Suprapubic skin (tissue), 4 donors: ENCODE measurements around the gene SARS1. TPM values are rescaled to one million over a fixed set of nuclear protein-coding genes. Genes with fewer than 3 reads are reported as not detected.

Source experiments
- DNase-seq, 2 donors: peaks; one replicate each; pipeline ENCODE4 v3.0.0-alpha.2; 2019; ENCODE audit warnings: low spot score in 2 of 2
- H3K27ac ChIP-seq: fragments of 200-600 bp; sonication (generic); one replicate; pipeline ENCODE4 v1.5.1; 2019
- H3K27me3 ChIP-seq: fragments of 200-600 bp; sonication (generic); one replicate; pipeline ENCODE4 v1.5.1; 2019
- H3K36me3 ChIP-seq: fragments of 200-600 bp; sonication (generic); one replicate; pipeline ENCODE4 v1.5.1; 2019
- H3K4me1 ChIP-seq: fragments of 200-600 bp; sonication (generic); one replicate; pipeline ENCODE4 v1.5.1; 2019
- H3K4me3 ChIP-seq: fragments of 200-600 bp; sonication (generic); one replicate; pipeline ENCODE4 v1.5.1; 2019; ENCODE audit warnings: mild to moderate bottlenecking
- H3K9me3 ChIP-seq: fragments of 200-600 bp; sonication (generic); one replicate; pipeline ENCODE4 v1.5.1; 2019
- CTCF ChIP-seq, 2 donors: fragments of 200-600 bp in 1 of 2; fragments of 450-650 bp in 1 of 2; sonication (generic) in 1 of 2; IDR thresholded peaks; one replicate each; pipeline ENCODE4 v1.5.1; 2016 to 2019; ENCODE audit warnings: antibody characterized with exemption in 2 of 2, mild to moderate bottlenecking in 1 of 2, moderate library complexity in 1 of 2
- EP300 ChIP-seq: sonication (generic); formaldehyde crosslinking; IDR thresholded peaks from one replicate; pipeline ENCODE4 v1.6.1; 2017; ENCODE audit warnings: antibody characterized with exemption
- POLR2A ChIP-seq, 2 donors: fragments of 450-650 bp; IDR thresholded peaks; one replicate each; pipeline ENCODE4 v1.6.1; 2017; ENCODE audit warnings: antibody characterized with exemption in 2 of 2, mild to moderate bottlenecking in 2 of 2, moderate library complexity in 2 of 2
- POLR2AphosphoS5 ChIP-seq, 3 donors: sonication (generic); formaldehyde crosslinking; IDR thresholded peaks; one replicate each; pipeline ENCODE4 v1.6.1; 2017; ENCODE audit warnings: antibody characterized with exemption in 3 of 3
- WGBS: methylation state at CpG from one replicate; pipeline ENCODE4 v1.1.5; 2018; 5-methylcytosine and 5-hydroxymethylcytosine counted together
- total RNA-seq, 4 donors: library from RNA; depleted of rRNA; stranded (reverse); fragments of >200 nt; gene quantifications; one replicate each; pipeline ENCODE4 v1.1.0, GENCODE V29; 2016

The SARS1 gene
- total RNA-seq, 4 donors from 2014 or later = 144 to 169 (median 160) TPM

GRCh38 chr1:109246141-109246551 lies 32.4 kb downstream of the SARS1 start:
- H3K27ac ChIP-seq = no peak overlapping the region
- peak in 1 of 2 donors; percentile 76 for DNase-seq
- H3K4me3 ChIP-seq = no peak overlapping the region
- peaks cover 30% of the 10 kb centered on the region for H3K4me1 ChIP-seq
- 87% methylated on average over 7 of the region's 7 CpGs for WGBS
- TF ChIP-seq CTCF (IDR thresholded peaks at IDR 0.05) (no peak), POLR2A (IDR thresholded peaks at IDR 0.05) (no peak), POLR2AphosphoS5 (IDR thresholded peaks at IDR 0.05) (no peak), EP300 (no peak)
- H3K36me3 ChIP-seq = no peaks in the 10 kb centered on the region
- H3K27me3 ChIP-seq = no peaks in the 10 kb centered on the region
- H3K9me3 ChIP-seq = no peaks in the 10 kb centered on the region

GRCh38 chr1:109247401-109248365 lies 34.0 kb downstream of the SARS1 start:
- Histone ChIP-seq H3K27ac (no peak overlapping the region), H3K4me1 (peaks cover 22% of the 10 kb centered on the region), H3K9me3 (no peaks in the 10 kb centered on the region), H3K4me3 (no peak overlapping the region), H3K36me3 (no peaks in the 10 kb centered on the region), H3K27me3 (no peaks in the 10 kb centered on the region)
- peak in 1 of 2 donors; percentile 72 for DNase-seq
- TF ChIP-seq CTCF (IDR thresholded peaks at IDR 0.05) (no peak), POLR2AphosphoS5 (IDR thresholded peaks at IDR 0.05) (no peak), EP300 (no peak), POLR2A (IDR thresholded peaks at IDR 0.05) (no peak)
- WGBS = 81% methylated on average over 6 of the region's 8 CpGs

GRCh38 chr1:109248444-109248796 lies 34.7 kb downstream of the SARS1 start:
- H3K27me3 ChIP-seq = no peaks in the 10 kb centered on the region
- TF ChIP-seq POLR2A (IDR thresholded peaks at IDR 0.05) = no peak
- no peaks in the 10 kb centered on the region for H3K9me3 ChIP-seq
- no peaks in the 10 kb centered on the region for H3K36me3 ChIP-seq
- DNase-seq = peak in 1 of 2 donors; percentile 68
- H3K27ac ChIP-seq = no peak overlapping the region
- WGBS = 95% methylated on average over 7 of the region's 7 CpGs
- no peak overlapping the region for H3K4me3 ChIP-seq
- H3K4me1 ChIP-seq = peaks cover 29% of the 10 kb centered on the region

GRCh38 chr1:109248797-109249629 lies 35.3 kb downstream of the SARS1 start, which contains the start of gene CELSR2:
TSS of gene CELSR2 (plus strand) at chr1:109249539. CDS start at chr1:109250080, 541 bp downstream.
- Histone ChIP-seq H3K9me3 (no peaks in the 10 kb centered on the region), H3K36me3 (no peaks in the 10 kb centered on the region), H3K27me3 (no peaks in the 10 kb centered on the region), H3K4me1 (peaks cover 35% of the 10 kb centered on the region), H3K4me3 (peak within 1 kb of the TSS; percentile 86), H3K27ac (peak within 1 kb of the TSS; percentile 75)
- peak in 1 of 2 donors; percentile 80 for DNase-seq
- TF ChIP-seq POLR2AphosphoS5 (IDR thresholded peaks at IDR 0.05) (no peak), POLR2A (IDR thresholded peaks at IDR 0.05) (no peak), CTCF (IDR thresholded peaks at IDR 0.05) (no peak), EP300 (no peak)
- 35% methylated on average over 14 of the region's 49 CpGs for WGBS

GRCh38 chr1:109249654-109250401 lies 36.1 kb downstream of the SARS1 start:
- Histone ChIP-seq H3K36me3 (no peaks in the 10 kb centered on the region), H3K9me3 (no peaks in the 10 kb centered on the region), H3K27ac (peak overlapping the region; percentile 75), H3K4me3 (peak overlapping the region; percentile 86), H3K27me3 (no peaks in the 10 kb centered on the region), H3K4me1 (peaks cover 43% of the 10 kb centered on the region)
- peak in 1 of 2 donors; percentile 59 for DNase-seq
- WGBS = no CpG with 5 or more reads among the region's 80 CpGs
- TF ChIP-seq POLR2AphosphoS5 (IDR thresholded peaks at IDR 0.05) (no peak), CTCF (IDR thresholded peaks at IDR 0.05) (no peak), EP300 (no peak), POLR2A (IDR thresholded peaks at IDR 0.05) (no peak)
